Uterus (tissue), 2 donors: ENCODE results near the gene TWSG1.

ENCODE experiments used
- POLR2A ChIP-seq, 2 donors: fragments of 450-650 bp; IDR thresholded peaks; one replicate each; pipeline ENCODE4 v1.6.1; 2016; ENCODE audit warnings: antibody characterized with exemption in 2 of 2, mild to moderate bottlenecking in 1 of 2, moderate library complexity in 1 of 2
- TF ChIP-seq, protein P1 (sequence below), 4 experiments: fragments of 200-600 bp in 2 of 4; fragments of 450-650 bp in 2 of 4; sonication (generic) in 2 of 4; IDR thresholded peaks; one replicate each; pipeline ENCODE4 v1.5.1; 2016 to 2019; ENCODE audit warnings: antibody characterized with exemption in 4 of 4, mild to moderate bottlenecking in 2 of 4, moderate library complexity in 1 of 4

DNA sequence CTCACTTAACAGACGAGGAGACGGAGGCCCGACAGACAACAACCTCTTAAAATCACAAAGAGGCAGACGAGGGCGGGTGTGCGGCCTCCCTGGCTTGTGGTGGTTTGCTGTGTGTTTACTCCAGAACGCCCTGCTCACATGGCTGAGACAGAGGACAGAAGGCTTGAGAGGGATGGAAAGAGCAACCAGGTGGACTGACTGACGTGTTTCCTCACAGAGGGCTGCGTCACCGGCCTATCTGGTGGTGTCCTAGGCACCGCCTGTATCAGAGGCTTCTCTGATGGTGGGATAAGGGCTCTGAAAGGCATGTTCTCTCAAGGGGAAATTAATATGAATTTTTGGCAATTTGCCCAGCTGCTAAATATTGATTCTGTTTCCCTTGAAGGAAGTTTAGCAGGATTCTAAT, 93.7 kb downstream of the TWSG1 start:
- no peak for TF ChIP-seq POLR2A (IDR thresholded peaks at IDR 0.05)
- TF ChIP-seq, protein P1, sequence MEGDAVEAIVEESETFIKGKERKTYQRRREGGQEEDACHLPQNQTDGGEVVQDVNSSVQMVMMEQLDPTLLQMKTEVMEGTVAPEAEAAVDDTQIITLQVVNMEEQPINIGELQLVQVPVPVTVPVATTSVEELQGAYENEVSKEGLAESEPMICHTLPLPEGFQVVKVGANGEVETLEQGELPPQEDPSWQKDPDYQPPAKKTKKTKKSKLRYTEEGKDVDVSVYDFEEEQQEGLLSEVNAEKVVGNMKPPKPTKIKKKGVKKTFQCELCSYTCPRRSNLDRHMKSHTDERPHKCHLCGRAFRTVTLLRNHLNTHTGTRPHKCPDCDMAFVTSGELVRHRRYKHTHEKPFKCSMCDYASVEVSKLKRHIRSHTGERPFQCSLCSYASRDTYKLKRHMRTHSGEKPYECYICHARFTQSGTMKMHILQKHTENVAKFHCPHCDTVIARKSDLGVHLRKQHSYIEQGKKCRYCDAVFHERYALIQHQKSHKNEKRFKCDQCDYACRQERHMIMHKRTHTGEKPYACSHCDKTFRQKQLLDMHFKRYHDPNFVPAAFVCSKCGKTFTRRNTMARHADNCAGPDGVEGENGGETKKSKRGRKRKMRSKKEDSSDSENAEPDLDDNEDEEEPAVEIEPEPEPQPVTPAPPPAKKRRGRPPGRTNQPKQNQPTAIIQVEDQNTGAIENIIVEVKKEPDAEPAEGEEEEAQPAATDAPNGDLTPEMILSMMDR (IDR thresholded peaks at IDR 0.05) = no peak
